Duodenal mucosa (tissue), 2 donors: Measurements from ENCODE around the gene DMD.
"Not testable (repeated sequence)": the region's sequence is repeated elsewhere in the genome, so short reads cannot be mapped to it uniquely, and the experiment has no call there.

ENCODE experiments used
- H3K27ac ChIP-seq: one replicate; pipeline ENCODE4 v1.7.0; 2013; ENCODE audit warnings: low read depth, low read length
- H3K27me3 ChIP-seq, 2 donors: one replicate each; pipeline ENCODE4 v1.7.0; 2013; ENCODE audit warnings: low read length in 2 of 2, control low read depth in 1 of 2; ENCODE audit not compliant: insufficient read depth in 2 of 2, control insufficient read depth in 1 of 2
- H3K36me3 ChIP-seq, 2 donors: one replicate each; pipeline ENCODE4 v1.7.0; 2013; ENCODE audit warnings: low read length in 2 of 2, control low read depth in 1 of 2; ENCODE audit not compliant: insufficient read depth in 2 of 2, control insufficient read depth in 1 of 2
- H3K4me1 ChIP-seq, 2 donors: one replicate each; pipeline ENCODE4 v1.7.0; 2013; ENCODE audit warnings: low read length in 2 of 2, control low read depth in 1 of 2; ENCODE audit not compliant: insufficient read depth in 2 of 2, control insufficient read depth in 1 of 2
- H3K4me3 ChIP-seq, 2 donors: one replicate each; pipeline ENCODE4 v1.7.0; 2013; ENCODE audit warnings: low read length in 2 of 2, low read depth in 1 of 2
- H3K9ac ChIP-seq, 2 donors: one replicate each; pipeline ENCODE4 v1.7.0; 2013; ENCODE audit warnings: low read length in 2 of 2, low read depth in 1 of 2
- H3K9me3 ChIP-seq, 2 donors: one replicate each; pipeline ENCODE4 v1.7.0; 2013; ENCODE audit warnings: low read length in 2 of 2, control low read depth in 1 of 2; ENCODE audit not compliant: control insufficient read depth in 1 of 2

The DMD gene

GRCh38 chrX:32741910-32742309, 469.4 kb downstream of the DMD start:
- Histone ChIP-seq H3K9me3 (no peaks in the 10 kb centered on the region), H3K27me3 (no peaks in the 10 kb centered on the region), H3K36me3 (no peaks in the 10 kb centered on the region), H3K4me1 (no peaks in the 10 kb centered on the region), H3K27ac (no peak overlapping the region), H3K4me3 (no peak overlapping the region), H3K9ac (no peak overlapping the region)

GRCh38 chrX:32708542-32708941, 502.8 kb downstream of the DMD start:
- no peaks in the 10 kb centered on the region for H3K9me3 ChIP-seq
- no peaks in the 10 kb centered on the region for H3K4me1 ChIP-seq
- H3K27me3 ChIP-seq, result no peaks in the 10 kb centered on the region
- H3K36me3 ChIP-seq, result no peaks in the 10 kb centered on the region
- H3K9ac ChIP-seq, result no peak overlapping the region
- no peak overlapping the region for H3K4me3 ChIP-seq
- H3K27ac ChIP-seq, result no peak overlapping the region

- not testable (repeated sequence) for H3K4me3 ChIP-seq, H3K27me3 ChIP-seq, H3K36me3 ChIP-seq, H3K9me3 ChIP-seq, H3K27ac ChIP-seq, H3K9ac ChIP-seq, H3K4me1 ChIP-seq
Measured at GRCh38 chrX:32705385-32705784, 506.0 kb downstream of the DMD start.

- H3K4me1 ChIP-seq, result no peaks in the 10 kb centered on the region
- H3K27ac ChIP-seq, result no peak overlapping the region
- no peaks in the 10 kb centered on the region for H3K27me3 ChIP-seq
- H3K9me3 ChIP-seq, result no peaks in the 10 kb centered on the region
- H3K36me3 ChIP-seq, result no peaks in the 10 kb centered on the region
- H3K9ac ChIP-seq, result no peak overlapping the region
- H3K4me3 ChIP-seq, result no peak overlapping the region
Measured at GRCh38 chrX:32687379-32687778, 524.0 kb downstream of the DMD start.

GRCh38 chrX:32678487-32678886, 532.9 kb downstream of the DMD start:
- Histone ChIP-seq H3K4me1 (no peaks in the 10 kb centered on the region), H3K4me3 (no peak overlapping the region), H3K27ac (no peak overlapping the region), H3K27me3 (no peaks in the 10 kb centered on the region), H3K36me3 (no peaks in the 10 kb centered on the region), H3K9me3 (no peaks in the 10 kb centered on the region), H3K9ac (no peak overlapping the region)

- Histone ChIP-seq H3K9me3 (no peaks in the 10 kb centered on the region), H3K27me3 (no peaks in the 10 kb centered on the region), H3K27ac (no peak overlapping the region), H3K9ac (no peak overlapping the region), H3K4me3 (no peak overlapping the region), H3K36me3 (no peaks in the 10 kb centered on the region), H3K4me1 (no peaks in the 10 kb centered on the region)
Measured at GRCh38 chrX:32673193-32673592, 538.2 kb downstream of the DMD start.

GRCh38 chrX:32662516-32662915, 548.8 kb downstream of the DMD start:
- H3K9me3 ChIP-seq, result no peaks in the 10 kb centered on the region
- no peak overlapping the region for H3K4me3 ChIP-seq
- H3K36me3 ChIP-seq, result no peaks in the 10 kb centered on the region
- H3K27ac ChIP-seq, result no peak overlapping the region
- no peaks in the 10 kb centered on the region for H3K4me1 ChIP-seq
- no peaks in the 10 kb centered on the region for H3K27me3 ChIP-seq
- no peak overlapping the region for H3K9ac ChIP-seq

GRCh38 chrX:32644476-32645245, 566.7 kb downstream of the DMD start:
- no peak overlapping the region for H3K27ac ChIP-seq
- no peaks in the 10 kb centered on the region for H3K4me1 ChIP-seq
- H3K27me3 ChIP-seq, result no peaks in the 10 kb centered on the region
- H3K9me3 ChIP-seq, result no peaks in the 10 kb centered on the region
- no peak overlapping the region for H3K4me3 ChIP-seq
- no peaks in the 10 kb centered on the region for H3K36me3 ChIP-seq
- H3K9ac ChIP-seq, result no peak overlapping the region

- no peak overlapping the region for H3K9ac ChIP-seq
- H3K27ac ChIP-seq, result no peak overlapping the region
Measured at GRCh38 chrX:32642283-32642682, 569.1 kb downstream of the DMD start.

GRCh38 chrX:32618154-32618553, 593.2 kb downstream of the DMD start:
- Histone ChIP-seq H3K27me3 (no peaks in the 10 kb centered on the region), H3K27ac (no peak overlapping the region), H3K9me3 (no peaks in the 10 kb centered on the region)

More at GRCh38 chrX:32642283-32642682, 569.1 kb downstream of the DMD start:
- H3K36me3 ChIP-seq, result no peaks in the 10 kb centered on the region
- H3K4me3 ChIP-seq, result no peak overlapping the region
- H3K9me3 ChIP-seq, result no peaks in the 10 kb centered on the region
- H3K4me1 ChIP-seq, result no peaks in the 10 kb centered on the region
- no peaks in the 10 kb centered on the region for H3K27me3 ChIP-seq

More at GRCh38 chrX:32618154-32618553, 593.2 kb downstream of the DMD start:
- Histone ChIP-seq H3K9ac (no peak overlapping the region), H3K4me3 (no peak overlapping the region), H3K4me1 (no peaks in the 10 kb centered on the region), H3K36me3 (no peaks in the 10 kb centered on the region)
